Activated T-helper 2 cell treated with anti-CD3 and anti-CD28 coated beads, Interferon-gamma antibody, Interleukin-2, Interleukin-4, amounts not matched to agents 10 μg/mL and 5 μg/mL and 100 μg/mL, durations not matched to agents 14 hours and 24 hours and 36 hours (primary cell): ENCODE data around the gene CD247. TPM values are rescaled to one million over a fixed set of nuclear protein-coding genes. Genes with fewer than 3 reads are reported as not detected.

Experiments used
- DNase-seq: peaks from one replicate; pipeline ENCODE4 v3.0.0; 2021; ENCODE audit warnings: low spot score
- H3K27ac Mint-ChIP-seq: one replicate; pipeline ENCODE4 v1.8.0; 2021; ENCODE audit warnings: mixed read lengths
- H3K27me3 Mint-ChIP-seq: one replicate; pipeline ENCODE4 v1.8.0; 2021; ENCODE audit warnings: low read depth, mixed read lengths
- H3K36me3 Mint-ChIP-seq: one replicate; pipeline ENCODE4 v1.8.0; 2021; ENCODE audit warnings: low read depth, mixed read lengths
- H3K4me1 Mint-ChIP-seq: one replicate; pipeline ENCODE4 v1.8.0; 2021; ENCODE audit warnings: low read depth, mixed read lengths
- H3K4me3 Mint-ChIP-seq: one replicate; pipeline ENCODE4 v1.8.0; 2021; ENCODE audit warnings: low read depth, mild to moderate bottlenecking, moderate library complexity, mixed read lengths
- H3K9me3 Mint-ChIP-seq: one replicate; pipeline ENCODE4 v1.8.0; 2021; ENCODE audit warnings: mixed read lengths
- intact Hi-C: fragments of 100-400 bp; cut with micrococcal nuclease; formaldehyde crosslinking; loops from one replicate; pipeline ENCODE4 v1.15.1; 2023
- total RNA-seq: library from RNA; stranded (reverse); gene quantifications from 2 replicates; pipeline ENCODE4 v1.2.3, GENCODE V29; 2022

The CD247 gene
- total RNA-seq, 1 donor from 2014 or later: 193 TPM

DNA sequence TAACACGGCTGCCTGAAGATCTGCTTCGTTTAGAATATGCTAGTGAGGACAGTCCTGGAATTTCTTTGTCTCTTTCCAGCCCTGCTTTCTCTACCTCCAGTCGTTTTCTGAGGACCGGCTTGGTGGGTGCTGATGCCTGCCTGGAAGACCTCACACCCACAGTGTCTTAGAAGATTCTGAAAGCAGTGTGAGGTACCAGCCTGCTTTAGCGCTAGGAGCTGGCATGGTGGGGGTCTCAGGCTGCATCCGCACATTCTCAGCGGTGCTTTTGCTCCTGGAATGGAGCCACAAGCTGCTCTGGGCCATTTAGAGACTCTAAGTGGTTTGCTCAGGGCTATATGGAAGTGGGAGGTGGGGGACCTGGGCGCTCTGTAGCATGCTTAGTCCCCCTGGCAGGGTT, 61.4 kb downstream of the CD247 start:
- H3K27ac Mint-ChIP-seq: peak overlapping the region; percentile 72
- no peak for DNase-seq
- no peaks in the 10 kb centered on the region for H3K27me3 Mint-ChIP-seq
- intact Hi-C loops: loop anchor here (1.0 to 5.0 kb wide), 4 partner anchors 10 to 170 kb away; no protein-coding TSS in a partner anchor
- H3K36me3 Mint-ChIP-seq: peaks cover 60% of the 10 kb centered on the region
- H3K9me3 Mint-ChIP-seq: no peaks in the 10 kb centered on the region
- H3K4me1 Mint-ChIP-seq: peaks cover 44% of the 10 kb centered on the region
- no peak overlapping the region for H3K4me3 Mint-ChIP-seq

DNA sequence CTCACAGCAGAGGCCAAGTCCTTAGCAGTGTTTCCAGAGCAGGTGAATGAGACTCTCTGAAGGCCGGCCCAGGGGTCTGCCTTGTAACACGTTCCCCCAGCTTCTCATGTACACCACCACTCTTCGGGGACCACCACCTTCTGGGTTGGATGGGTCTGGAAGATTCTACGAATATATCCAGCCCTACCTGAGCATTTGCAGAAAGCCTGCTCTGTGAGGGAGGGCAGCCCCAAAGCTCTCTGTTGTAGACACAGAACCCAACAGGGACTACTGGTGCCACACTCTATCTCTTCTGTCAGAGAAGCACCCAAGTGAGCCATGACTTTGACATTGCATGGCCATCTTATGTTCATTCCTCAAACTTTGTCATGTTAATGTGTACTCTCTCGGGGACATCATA, 61.8 kb downstream of the CD247 start:
- Mint-ChIP-seq H3K4me1 (peaks cover 46% of the 10 kb centered on the region), H3K36me3 (peaks cover 59% of the 10 kb centered on the region), H3K4me3 (peak overlapping the region; percentile 77), H3K27me3 (no peaks in the 10 kb centered on the region), H3K27ac (peak overlapping the region; percentile 72), H3K9me3 (no peaks in the 10 kb centered on the region)
- DNase-seq: no peak
- intact Hi-C loops: loop anchor here (1.0 to 5.0 kb wide), 4 partner anchors 9 to 171 kb away; no protein-coding TSS in a partner anchor

DNA sequence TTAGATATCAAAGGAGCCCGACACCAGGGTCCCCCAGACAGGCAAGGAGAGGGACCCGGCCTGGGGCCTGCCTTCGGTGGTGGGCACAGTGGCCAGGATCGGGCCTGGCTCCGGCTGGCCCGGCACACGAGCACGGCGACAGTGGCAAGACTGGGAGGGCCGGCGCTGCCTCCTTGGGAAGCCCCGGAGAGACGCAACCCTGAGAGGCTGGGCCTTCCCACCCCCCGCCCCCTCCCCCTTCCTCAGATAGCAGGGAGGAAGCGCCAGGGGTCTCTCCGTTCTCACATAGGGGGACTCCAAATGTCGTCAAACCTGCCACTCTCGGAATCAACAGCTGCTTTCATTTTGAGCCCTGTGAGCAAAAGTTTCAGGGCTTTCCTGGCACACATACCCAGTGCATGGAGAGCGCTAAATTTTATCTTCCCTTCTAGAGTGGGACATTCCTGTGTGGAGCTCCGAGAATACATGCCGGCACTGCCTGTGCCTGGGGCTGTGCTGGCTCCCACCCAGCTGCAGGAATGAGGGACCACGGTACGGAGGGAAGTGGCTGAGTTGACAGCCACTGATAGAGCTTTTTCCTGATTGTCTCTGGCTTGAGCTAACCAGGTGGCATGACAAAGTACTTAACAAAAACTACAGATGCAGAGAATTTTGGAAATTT, 62.4 kb downstream of the CD247 start:
- no peaks in the 10 kb centered on the region for H3K9me3 Mint-ChIP-seq
- H3K27ac Mint-ChIP-seq: peak overlapping the region; percentile 74
- DNase-seq: no peak
- H3K4me1 Mint-ChIP-seq: peaks cover 48% of the 10 kb centered on the region
- H3K36me3 Mint-ChIP-seq: peaks cover 56% of the 10 kb centered on the region
- H3K27me3 Mint-ChIP-seq: no peaks in the 10 kb centered on the region
- peak overlapping the region; percentile 77 for H3K4me3 Mint-ChIP-seq
- intact Hi-C loops: loop anchor here (1.0 to 5.0 kb wide), 5 partner anchors 9 to 171 kb away; partner anchors contain the start of gene CD247

DNA sequence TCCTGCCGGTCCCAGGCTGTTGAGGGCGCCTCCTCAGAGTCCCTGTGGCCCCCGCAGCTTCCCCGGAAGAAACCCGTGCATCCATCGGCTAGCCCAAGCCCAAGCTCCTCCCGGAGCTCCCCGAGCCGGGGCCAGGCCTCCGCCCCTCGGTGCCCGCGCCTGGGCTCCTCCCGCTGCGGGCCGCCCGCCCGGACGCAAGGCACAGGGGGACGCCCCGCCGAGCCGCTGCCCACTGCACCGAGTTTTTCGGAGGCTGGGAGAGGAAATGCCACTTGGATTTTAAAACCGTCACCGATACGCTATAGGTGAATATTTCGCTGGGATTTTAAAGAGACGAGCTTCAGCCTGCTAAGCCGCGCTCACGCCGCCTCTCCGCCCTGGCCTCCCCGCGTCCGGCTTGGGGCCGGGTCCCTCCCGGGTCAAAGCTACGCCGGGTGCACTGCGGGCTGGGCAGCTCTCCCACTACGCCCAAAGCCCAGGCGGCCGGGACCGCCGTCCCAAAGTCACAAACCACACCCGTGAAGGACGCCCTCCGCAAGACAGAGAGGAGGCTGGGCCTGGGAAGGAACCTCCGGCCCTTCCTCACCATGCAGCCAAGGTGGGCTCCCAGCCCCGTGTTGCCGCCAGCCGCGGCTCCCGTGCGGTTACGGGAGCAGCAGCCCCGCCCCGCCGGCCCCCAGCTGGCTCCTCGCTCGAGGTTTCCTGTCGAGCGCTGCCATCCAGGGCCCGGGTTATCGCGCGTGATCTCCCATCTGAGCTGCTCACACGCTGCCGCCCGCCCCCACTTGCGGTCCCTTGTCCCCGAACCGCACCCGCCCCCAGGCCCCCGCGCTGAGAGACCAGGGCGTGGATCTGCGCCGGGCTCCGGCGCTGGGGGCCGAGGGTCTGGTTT, 63.2 kb downstream of the CD247 start:
- Mint-ChIP-seq H3K27me3 (no peaks in the 10 kb centered on the region), H3K9me3 (no peaks in the 10 kb centered on the region), H3K27ac (peak overlapping the region; percentile 51), H3K36me3 (peaks cover 53% of the 10 kb centered on the region), H3K4me1 (peaks cover 50% of the 10 kb centered on the region), H3K4me3 (peak overlapping the region; percentile 77)
- DNase-seq: peak; percentile 77
- intact Hi-C loops: loop anchor here (1.0 to 5.0 kb wide), 2 partner anchors 63 to 172 kb away; partner anchors contain the start of gene CD247

DNA sequence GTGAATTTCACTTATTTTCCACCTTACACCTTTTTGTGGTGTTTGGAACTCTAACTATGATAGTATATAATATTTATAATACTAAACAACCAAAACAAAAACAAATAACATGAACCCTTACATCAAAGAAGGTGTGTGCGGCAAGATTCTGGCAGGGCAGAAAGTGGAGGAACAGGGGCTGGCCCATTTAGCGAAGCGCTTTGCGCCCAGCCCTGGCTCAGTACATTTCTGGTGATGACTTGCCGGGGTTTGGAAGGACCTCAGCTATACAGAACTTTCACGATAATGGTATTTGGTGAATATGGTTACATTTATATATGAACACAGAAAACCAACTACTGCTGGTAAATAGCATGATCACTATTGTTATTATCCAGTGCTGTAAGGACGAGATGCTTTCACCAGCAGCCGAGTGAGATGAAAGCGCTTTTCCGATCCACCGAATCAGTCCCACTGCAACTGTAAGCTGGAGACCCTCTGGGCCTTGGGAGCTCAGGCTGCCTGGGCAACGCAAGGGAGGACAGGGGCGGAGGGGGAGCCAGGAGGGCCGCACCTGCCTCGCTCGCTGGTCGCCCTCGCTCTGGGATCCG, 63.9 kb downstream of the CD247 start:
- H3K27ac Mint-ChIP-seq: peak overlapping the region; percentile 51
- peaks cover 49% of the 10 kb centered on the region for H3K36me3 Mint-ChIP-seq
- DNase-seq: no peak
- no peaks in the 10 kb centered on the region for H3K9me3 Mint-ChIP-seq
- H3K27me3 Mint-ChIP-seq: no peaks in the 10 kb centered on the region
- peak overlapping the region; percentile 77 for H3K4me3 Mint-ChIP-seq
- intact Hi-C loops: no loop called here
- H3K4me1 Mint-ChIP-seq: peaks cover 49% of the 10 kb centered on the region

DNA sequence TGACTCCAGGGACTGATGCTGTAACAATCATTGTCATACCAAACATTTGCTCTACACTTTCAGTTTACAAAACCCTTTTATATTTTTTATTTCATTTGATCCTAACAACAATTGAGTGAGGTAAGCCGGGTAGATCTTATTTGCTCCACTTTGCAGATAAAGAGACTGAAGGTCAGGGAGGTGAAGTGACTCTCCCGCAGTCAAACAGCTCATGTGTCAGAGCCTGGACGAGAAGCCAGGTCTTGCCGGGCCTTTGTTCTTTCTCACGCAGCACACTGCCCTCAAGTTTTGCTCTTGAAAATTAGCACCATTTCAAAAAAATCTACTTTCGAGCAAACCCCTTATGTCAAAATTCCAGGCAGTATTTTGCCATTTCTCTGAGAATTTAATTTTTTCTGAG, 65.2 kb downstream of the CD247 start:
- Mint-ChIP-seq H3K4me3 (peak overlapping the region; percentile 45), H3K4me1 (peaks cover 57% of the 10 kb centered on the region), H3K36me3 (peaks cover 48% of the 10 kb centered on the region), H3K27ac (peak overlapping the region; percentile 14), H3K9me3 (no peaks in the 10 kb centered on the region), H3K27me3 (no peaks in the 10 kb centered on the region)
- no peak for DNase-seq
- intact Hi-C loops: no loop called here

DNA sequence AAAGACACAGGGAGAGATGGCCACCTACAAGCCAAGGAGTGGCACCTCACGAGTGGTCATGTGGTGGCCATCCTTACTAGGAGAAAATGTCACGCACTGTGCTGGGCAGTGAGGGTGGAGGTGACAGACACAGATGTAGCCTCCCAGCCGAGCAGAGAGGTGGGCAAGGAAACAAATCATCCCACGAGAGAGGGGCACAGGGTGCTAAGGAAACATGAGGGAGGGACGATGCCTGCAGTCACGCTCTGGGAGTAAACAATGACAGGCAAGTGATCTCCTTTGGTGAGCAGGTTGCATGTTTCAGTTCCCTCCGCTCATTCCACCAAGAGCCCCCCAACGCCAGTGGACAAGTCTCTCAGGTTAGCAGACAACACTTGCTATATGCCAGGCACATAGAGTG, 65.8 kb downstream of the CD247 start:
- Mint-ChIP-seq H3K9me3 (no peaks in the 10 kb centered on the region), H3K36me3 (peaks cover 48% of the 10 kb centered on the region), H3K4me1 (peaks cover 60% of the 10 kb centered on the region), H3K4me3 (no peak overlapping the region), H3K27ac (no peak overlapping the region), H3K27me3 (no peaks in the 10 kb centered on the region)
- intact Hi-C loops: no loop called here
- no peak for DNase-seq

DNA sequence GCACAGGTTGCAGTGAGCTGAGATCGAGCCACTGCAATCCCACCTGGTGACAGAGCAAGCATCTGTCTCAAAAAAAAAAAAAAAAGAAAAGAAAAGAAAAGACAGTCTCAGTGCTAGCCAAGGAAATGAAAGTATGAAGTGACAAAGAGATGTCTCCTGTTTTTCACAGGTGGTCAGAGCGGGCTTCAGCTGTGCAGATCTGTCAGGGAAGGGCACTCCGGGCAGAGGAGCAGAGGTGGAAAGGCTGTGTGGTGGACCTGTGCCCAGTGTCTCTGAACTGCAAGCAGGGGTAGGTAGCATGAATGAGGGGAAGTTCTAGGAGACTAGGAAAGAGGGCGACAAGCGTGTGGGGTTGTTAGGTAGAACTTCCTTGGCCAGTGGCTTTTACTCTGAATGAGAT, 67.5 kb downstream of the CD247 start:
- DNase-seq: no peak
- Mint-ChIP-seq H3K4me1 (peaks cover 59% of the 10 kb centered on the region), H3K27ac (peak overlapping the region; percentile 79), H3K36me3 (peaks cover 53% of the 10 kb centered on the region), H3K4me3 (peak overlapping the region; percentile 66), H3K9me3 (no peaks in the 10 kb centered on the region), H3K27me3 (no peaks in the 10 kb centered on the region)
- intact Hi-C loops: no loop called here

DNA sequence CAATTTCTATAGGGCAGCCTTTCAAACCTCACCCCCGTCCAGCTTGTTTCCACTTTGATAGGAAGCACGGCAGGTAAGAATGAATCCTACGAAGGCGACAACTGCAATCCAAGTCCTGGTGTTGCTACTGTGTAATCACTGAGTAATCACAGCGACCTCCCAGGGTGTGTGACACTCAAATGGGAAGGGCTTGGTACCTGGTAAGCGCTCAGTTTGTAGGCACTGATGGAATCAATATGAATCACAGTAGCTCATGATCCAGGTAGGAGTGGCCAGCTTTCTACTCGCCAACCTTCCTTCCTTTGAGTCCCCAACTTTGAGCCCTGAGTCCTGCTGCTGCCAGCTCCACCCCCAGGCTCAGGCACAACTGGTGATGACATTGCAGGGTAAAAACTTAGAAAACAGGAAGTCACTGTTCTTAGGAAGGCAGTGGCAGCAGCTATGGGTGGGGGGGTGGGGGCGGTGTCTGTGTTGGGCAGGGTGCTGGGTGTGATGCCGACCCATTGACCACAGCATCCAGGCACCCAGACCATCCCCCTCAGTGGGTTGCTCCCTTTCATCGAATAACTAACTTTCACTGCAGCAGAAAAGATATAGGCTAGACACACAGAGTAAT, 70.7 kb downstream of the CD247 start:
- H3K4me1 Mint-ChIP-seq: peaks cover 64% of the 10 kb centered on the region
- H3K27ac Mint-ChIP-seq: peak overlapping the region; percentile 94
- peak; percentile 69 for DNase-seq
- no peaks in the 10 kb centered on the region for H3K9me3 Mint-ChIP-seq
- intact Hi-C loops: loop anchor here (1.0 to 2.0 kb wide), 4 partner anchors 9 to 227 kb away; partner anchors contain the start of genes CD247 and POU2F1
- H3K27me3 Mint-ChIP-seq: no peaks in the 10 kb centered on the region
- H3K4me3 Mint-ChIP-seq: peak overlapping the region; percentile 65
- peaks cover 67% of the 10 kb centered on the region for H3K36me3 Mint-ChIP-seq

DNA sequence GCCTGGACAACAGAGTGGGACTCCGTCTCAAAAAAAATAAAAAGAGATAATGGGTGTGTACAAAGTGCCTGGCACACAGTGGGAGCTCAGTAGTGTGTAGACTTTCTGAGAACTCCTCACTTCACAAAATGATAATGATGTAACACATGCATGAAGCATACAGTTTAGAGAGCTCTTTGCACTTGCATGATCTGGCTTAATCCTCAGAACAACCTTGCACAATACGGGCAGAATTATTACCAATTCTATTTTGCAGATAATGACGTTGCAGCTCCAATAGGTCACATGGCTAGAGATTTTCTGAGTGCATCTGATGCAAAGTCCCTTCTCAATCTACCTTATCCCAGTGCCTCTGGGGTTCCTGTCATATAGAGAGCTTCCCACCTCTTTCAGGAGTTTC, 71.4 kb downstream of the CD247 start:
- H3K4me3 Mint-ChIP-seq: peak overlapping the region; percentile 65
- intact Hi-C loops: loop anchor here (1.0 to 2.0 kb wide), 3 partner anchors 9 to 226 kb away; partner anchors contain the start of gene POU2F1
- peaks cover 66% of the 10 kb centered on the region for H3K4me1 Mint-ChIP-seq
- H3K27me3 Mint-ChIP-seq: no peaks in the 10 kb centered on the region
- no peaks in the 10 kb centered on the region for H3K9me3 Mint-ChIP-seq
- H3K36me3 Mint-ChIP-seq: peaks cover 67% of the 10 kb centered on the region
- peak overlapping the region; percentile 94 for H3K27ac Mint-ChIP-seq
- DNase-seq: no peak

DNA sequence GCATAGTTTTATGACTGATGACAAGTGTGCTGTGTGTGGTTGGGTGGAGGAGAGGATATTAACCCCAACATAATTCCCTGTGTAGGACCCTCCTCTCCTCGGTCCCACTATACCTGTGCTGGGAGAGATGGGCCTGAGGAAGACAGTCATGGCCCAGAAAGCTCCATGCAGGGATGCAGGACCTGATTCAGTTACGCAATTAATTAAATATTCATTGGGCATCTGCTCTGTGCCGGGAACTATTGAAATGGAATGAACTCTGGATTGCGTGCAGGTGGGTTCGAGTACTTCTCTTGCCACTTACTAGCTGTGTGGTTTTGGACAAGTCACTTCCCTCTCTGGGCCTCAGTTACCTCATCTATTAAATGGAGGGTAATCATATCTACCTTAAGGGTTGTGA, 74.6 kb downstream of the CD247 start:
- Mint-ChIP-seq H3K36me3 (peaks cover 77% of the 10 kb centered on the region), H3K27me3 (no peaks in the 10 kb centered on the region), H3K9me3 (no peaks in the 10 kb centered on the region), H3K27ac (peak overlapping the region; percentile 83), H3K4me1 (peaks cover 65% of the 10 kb centered on the region), H3K4me3 (no peak overlapping the region)
- DNase-seq: no peak
- intact Hi-C loops: loop anchor here (5.0 kb wide), 2 partner anchors 41 to 376 kb away; no protein-coding TSS in a partner anchor
